GM10847 (cell line): ENCODE data around the gene TRPT1.

Experiments
- POLR2A ChIP-seq: IDR thresholded peaks from 2 replicates; pipeline ENCODE4 v1.6.1; 2011; ENCODE audit not compliant: insufficient read length; ENCODE audit errors: extremely low read depth

Gene TRPT1

DNA sequence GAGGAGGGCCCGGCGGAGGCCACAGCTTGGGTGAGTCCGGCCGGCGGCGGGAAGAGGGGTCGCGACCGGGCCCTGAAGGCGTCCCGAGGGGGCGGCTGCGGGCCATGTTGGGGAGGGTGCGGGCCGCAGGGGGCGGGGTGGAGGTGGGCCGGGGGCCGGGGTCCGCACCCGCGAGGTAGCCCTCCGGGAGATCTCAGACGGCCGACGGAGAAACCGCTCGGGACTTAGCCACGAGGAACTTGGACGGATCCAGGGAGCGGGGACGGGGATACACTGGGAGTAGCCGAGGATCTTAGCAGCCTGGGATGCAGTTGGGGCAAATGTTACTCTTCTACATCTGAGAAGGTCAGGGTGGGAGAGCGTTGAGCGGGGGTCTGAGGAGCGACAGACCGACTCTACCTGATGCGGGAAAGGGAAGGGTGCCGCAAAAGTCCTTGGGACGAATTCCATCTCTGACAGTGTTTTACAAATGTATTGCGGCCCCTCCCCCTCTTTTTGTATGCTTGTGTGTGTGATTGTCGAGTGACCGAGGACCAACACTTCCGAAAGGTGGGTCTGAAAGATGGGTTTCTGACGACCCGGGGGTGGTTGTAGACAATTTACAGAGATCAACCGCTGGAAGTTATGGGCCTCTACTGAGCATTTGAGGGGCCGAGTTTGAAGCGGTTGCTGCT, 39.4 kb downstream of the TRPT1 start:
- no peak for TF ChIP-seq POLR2A

DNA sequence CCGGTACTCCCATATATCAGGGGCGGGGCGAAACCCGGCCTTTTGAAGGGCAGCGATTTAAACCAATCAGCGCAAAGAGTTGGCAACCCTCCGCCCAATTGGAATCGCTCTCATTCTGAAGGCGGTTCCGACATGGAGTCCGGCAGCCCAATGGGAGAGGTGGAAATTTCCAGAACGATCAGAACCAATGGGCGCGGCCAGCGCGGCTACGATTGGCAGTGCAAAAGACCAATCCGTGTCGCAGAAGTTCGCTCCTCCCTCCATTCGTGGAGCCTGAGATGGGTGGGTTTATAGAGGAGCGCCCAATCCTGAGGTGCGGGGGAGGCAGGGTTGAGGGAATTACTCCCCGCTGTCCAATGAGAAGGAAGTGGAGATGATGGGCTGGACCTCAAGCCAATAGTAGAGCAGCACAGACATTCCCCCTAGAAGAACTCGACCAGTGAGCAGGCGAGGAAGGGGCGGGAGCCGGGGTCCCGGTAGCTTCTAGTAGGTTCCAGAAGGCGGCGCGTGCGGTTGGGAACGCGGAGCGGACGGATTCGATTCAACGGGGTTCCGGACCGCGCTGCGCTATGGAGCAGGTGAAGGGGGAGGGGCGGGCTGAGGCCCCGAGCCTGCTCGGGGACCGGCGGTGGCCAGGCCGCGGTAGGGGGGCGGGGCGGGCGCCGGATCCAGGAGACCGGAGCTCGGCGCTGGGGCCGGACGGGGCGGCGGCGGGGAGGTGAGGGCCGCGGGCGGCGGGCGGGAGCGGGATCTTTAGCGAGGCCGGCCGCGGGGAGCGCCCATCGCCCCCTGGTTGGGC, 40.1 kb downstream of the TRPT1 start, which contains the start of gene STIP1:
STIP1 (plus strand) TSS at position 479 of the 799 bp plus-strand sequence; CDS start at position 570, 91 bp downstream.
- peak; percentile 77 for TF ChIP-seq POLR2A

DNA sequence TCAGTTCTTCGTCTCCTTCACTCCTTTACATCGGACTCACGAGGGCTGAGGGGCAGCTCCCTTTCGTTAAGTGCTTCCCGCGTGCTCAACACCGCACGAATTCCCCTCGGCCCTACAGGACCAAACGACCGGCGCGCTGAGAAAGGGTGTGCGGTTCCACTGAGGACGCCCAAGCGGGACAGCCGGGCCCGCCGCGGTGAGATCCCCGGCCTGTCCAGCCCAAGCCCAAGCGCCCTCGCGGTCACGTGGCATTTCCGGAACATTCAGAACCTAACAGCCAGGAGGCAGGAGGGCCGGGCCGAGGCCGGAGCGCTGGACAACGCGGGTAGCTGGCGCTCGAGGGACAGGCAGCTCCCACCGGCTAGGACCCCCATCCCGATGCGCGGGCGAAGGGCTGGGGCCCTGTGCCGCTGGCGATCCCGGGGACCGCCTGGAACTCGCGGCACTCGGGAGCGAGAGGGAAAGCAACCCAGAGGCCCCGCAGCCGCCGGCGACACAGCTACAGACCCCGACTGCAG, 40.8 kb downstream of the TRPT1 start:
- TF ChIP-seq POLR2A: peak; percentile 95

DNA sequence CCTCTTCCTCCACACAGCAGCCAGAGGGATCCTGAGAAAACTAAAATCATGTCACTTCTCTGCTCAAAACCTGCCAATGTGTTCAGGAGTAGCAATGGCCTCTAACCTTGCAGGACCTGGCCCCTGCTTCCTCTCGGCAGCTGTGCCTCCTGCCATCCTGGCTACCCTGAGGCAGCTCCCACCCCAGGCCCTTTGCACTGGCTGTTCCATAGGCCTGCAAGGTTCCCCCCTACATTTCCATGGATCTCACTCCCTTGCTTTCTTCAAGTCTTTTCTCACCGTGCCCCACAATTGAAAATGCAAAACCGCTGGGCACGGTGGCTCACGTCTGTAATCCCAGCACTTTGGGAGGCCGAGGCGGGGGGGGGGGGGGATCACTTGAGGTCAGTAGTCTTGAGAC, 42.1 kb downstream of the TRPT1 start:
- TF ChIP-seq POLR2A: no peak

DNA sequence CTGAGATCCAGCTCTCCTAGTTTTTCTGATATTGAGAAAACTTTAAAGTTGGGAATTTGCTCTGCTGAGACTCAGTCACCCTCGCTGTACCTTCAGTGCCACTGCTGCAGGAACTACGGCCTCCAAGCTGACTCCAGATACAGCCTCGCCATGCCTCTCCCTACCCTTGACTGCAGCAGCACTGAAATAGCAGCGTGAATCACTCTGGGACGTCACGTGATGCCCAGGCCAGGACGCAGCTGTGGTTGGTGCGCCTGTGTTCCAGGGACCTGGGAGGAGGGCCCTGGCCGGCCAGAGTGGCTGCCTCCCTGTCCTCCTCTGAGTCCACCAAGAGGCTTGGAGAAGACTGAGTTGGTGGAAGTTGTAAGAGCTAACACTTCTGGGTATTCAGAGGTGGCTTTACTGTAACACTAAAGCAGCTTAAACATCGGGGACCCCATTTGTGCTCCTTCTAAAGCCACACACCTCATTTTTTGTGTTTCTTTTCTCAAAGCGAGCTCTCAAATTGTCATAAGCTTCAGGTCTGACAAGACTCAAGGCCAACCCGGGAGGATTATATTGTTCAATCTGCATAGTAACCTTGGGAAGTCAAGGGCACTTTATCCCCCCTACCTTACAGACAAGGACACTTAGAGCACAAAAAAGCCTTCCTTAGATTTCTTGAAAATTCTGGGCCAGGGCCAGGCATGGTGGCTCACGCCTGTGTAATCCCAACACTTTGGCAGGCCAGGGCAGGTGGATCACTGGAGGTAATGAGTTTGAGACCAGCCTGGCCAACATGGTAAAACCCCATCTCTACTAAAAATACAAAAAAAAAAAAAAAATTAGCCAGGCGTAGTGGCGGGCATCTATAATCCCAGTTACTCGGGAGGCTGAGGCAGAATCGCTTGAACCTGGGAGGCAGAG, 44.2 kb downstream of the TRPT1 start:
- TF ChIP-seq POLR2A: peak; percentile 23

DNA sequence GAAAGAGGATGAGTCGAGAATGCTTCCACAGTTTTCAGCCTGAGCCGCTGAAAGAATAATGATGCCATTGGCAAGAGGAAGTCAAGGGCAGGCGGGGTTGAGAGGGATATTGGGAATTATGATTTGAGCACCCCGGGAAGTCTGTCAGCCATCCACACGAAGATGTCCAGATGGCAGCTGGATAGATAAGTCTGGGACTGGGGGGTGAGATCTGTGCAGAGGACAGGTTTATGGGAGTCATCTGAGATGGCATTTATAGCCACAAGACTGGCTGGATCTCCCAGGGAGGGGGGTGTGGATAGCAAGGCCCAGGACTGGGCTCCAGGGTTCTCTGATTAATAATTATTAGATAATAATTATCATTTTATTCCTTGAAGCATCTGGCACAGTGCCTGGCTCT, 45.1 kb downstream of the TRPT1 start:
- TF ChIP-seq POLR2A: no peak

DNA sequence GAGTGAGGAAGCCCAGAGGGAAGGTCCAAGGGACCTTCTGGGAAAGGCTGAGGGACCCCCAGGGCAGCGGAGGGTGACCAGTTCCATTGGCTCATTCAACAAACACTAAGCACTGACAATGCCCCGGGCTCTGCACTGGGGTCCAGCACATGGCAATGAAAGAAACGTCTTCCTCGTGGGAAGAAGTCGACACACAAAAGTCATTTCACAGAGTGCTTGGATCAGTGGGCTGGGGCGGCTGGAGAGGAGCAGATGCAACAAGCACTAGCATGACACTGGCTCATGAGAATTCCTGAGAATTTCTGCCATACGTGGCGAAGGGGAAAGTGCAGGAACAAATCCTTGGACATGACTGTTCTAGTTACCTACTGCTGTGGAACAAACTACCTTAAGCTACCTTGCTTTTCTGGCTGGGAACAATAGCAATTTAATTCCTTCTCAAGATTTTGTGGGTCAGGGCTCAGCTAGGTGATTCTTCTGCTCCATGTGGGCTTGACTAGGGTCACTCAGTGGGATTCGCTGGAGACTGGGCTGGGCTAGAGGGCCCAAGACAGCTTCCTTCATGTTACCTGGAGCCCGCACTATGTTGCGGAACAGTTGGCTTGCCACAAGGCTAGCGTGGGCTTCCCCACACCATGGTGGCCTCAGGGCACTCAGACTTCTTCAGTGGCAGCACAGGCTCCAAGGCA, 46.9 kb downstream of the TRPT1 start:
- no peak for TF ChIP-seq POLR2A

DNA sequence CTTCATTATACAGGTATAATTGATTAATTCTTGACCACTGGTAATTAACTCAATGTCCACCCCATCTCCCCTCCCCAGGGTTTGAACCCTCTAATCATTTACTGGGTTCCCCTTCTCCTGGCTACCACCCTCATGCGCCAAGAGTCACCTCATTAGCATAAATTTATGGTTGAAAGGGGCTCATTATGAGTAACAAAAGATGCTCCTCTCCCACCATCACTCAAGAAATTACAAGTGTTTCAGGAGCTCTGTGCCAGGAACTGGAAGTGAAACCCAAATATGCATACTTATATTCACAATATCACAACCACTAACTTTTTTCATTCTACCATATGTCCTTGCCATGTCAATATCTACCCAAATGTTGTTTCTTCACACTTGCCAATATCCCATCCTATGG, 47.8 kb downstream of the TRPT1 start:
- TF ChIP-seq POLR2A: no peak

DNA sequence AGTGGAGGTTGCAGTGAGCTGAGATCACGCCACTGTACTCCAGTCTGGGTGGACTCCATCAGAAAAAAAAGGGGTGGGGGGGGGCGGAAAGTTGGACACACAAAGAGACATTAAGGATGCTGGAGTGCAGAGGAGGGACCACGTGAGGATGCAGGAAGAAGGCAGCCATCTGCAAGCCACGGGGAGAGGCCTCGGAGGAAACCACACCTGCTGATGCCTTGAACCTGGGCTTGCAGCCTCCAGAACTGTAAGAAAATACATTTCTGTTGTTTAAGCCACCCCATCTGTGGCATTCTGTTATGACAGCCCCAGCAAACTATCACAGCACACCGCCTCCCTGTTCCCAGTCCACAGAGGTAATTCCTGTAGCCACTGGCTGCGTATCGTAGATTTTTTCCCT, 49.2 kb downstream of the TRPT1 start:
- no peak for TF ChIP-seq POLR2A
